ENCODE measurements around the gene PIGQ.

PIGQ gene

DNA sequence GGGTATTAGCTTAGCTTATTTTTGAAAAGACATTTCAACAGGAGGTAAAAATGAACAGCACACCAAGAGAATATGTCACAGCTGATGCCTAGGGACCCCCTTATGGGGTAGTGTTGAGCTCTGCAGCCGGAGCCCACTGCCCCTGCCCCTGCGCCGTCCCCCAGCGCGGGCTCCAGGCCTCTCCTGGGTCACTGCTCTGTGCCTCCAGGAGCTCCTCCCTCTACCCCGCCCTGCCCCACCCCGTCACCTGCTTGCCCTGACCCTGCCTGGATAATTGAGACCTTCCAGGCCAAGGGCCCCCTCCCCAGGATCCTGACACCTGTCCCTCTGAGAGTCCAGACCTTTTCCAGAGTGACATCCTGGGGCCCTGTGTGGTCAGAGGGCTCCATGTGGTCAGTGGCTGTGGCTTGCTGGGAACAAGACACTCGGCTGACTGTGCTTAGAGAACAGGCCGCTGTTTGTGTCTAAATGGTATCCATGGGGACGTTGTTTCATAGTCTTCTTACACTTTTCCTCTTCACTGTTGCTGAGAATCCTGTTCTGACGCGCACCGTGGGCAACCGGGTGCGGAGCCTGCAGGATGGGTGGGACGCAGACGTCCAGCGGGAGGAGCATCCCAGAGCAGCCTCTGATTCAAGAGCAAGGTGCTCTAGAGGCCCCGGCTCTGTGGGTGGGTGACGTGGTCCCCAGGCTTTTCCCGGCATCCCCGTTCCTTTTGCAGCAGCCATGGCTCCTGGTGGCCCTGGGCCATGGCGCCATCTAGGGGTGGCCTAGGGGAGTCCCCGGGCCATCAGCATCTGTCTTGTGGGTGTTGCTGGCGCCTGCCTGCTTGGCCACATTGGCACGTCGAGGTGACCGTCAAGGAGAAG is 41.0 kb downstream of the PIGQ start:
- DNase-seq, result no peak

GRCh38 chr16:615122-615521 is 45.4 kb downstream of the PIGQ start:
- DNase-seq, result no peak

DNA sequence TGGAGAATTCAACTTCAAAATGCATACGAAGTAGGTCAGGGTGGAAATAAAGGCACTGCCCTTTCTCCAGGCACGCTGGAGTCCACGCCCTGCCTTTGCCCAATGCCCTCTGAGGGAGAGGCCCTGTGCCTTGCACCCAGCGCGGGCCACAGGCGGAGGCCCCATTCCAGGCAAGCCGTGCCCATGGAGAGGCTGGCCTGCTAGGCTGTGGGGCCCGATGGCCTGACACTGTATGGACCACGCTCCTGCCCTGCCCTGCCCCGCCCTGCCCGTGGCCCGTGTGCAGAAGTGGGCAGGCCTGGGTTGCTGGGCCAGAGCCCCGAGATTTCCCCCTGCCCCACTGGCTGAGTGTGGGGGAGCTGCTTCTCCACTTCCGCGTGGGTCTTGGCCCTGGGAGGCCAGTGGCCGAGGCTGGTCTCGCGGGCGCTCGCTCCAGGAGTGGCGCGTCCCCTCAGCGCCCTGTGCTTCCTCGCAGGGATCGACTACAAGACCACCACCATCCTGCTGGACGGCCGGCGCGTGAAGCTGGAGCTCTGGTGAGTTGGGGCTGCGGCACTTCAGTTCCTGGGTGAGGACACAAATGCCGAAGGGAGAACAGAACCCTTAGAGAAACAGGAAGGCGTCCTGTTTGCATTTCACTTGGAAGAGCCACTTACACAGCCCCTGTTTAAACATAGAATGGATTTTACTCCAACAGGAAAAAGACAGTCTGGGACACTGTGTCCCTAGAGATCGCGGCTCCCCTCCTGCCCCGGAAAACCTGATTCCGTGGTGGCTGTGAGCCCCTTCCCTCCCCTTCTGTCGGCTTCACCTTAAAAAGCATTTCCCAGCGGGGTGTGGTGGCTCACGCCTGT is 47.2 kb downstream of the PIGQ start:
- no peak for DNase-seq

DNA sequence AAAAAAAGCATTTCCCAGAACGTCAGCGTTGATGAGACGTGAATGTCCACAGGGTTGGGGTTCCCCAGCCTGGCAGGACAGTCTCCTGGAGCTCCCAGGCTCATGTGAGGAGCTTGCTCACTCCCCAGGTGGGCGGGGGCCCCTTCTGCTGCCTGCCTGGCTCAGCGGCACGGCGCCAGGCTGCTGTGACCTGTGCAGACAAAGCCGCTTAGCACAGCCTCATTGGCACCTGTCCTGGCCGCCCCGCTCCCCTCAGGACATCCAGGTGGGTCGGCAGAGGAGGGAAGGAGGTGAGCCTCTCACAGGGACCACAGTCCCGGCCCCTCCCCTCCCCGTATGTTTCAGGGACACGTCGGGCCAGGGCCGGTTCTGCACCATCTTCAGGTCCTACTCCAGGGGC is 48.1 kb downstream of the PIGQ start:
- no peak for DNase-seq

GRCh38 chr16:619476-620100 is 49.8 kb downstream of the PIGQ start:
- no peak for DNase-seq

DNA sequence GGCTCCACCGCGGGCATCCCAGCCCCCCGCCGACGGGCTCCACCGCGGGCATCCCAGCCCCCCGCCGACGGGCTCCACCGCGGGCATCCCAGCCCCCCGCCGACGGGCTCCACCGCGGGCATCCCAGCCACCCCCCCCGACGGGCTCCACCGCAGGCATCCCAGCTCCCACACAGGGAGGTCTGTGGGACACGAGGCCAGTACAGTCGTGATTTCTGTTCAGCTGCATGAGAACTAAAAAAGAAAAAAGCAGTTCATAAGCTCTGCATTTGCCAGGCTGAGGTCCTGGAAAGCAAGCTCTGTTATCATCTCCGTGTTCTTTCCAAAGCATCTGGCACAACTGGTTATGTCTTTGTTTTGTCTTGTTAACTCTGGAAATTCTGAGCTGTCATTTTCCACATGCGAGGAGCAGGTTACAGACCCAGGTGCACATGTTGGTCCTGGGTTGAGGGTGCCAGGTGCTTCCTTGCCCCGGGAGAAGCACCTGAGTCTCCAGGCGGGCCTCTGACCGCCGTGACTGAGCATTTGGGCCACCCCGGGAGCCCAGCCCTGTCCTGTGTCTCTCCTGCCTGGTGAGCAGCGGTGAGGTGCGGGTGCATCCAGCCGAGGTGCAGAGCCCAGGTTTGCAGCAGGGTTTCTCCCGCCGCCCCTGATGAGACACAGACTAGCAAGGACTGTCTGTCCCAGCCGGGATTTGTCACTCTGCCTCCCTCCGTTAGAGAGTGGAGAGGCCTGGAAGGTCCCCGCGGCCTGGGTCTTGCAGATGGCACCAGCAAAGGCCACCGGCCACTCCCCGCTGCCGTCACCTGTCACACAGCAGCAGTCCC is 51.1 kb downstream of the PIGQ start:
- no peak for DNase-seq

DNA sequence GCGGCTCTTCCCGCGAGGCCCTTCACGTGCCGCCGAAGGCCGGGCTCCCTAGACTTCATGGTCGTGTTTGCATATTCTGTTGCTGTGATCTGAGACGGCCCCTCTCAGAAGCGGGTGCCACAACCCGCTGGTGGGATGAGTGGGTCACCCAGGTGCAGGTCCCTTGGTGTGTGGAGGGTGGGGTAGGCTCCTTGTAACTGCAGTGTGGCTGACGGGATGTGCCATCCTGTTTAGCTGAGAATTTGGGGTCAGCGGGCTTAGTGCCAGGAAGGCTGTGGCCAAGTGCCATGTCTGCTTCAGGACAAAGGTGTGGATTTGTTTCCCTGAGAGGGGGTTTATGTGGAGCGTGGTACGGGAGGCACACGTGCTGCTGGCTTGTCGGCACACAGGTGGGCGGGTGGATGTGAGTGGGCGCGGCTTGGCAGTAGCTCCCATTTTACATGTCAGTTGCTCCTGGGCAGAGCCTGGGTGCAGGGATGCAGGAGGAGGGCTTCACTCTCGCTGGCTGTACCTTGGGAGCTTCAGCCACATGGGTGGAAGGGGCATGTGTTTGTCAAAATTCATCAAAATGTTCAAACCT is 51.8 kb downstream of the PIGQ start:
- DNase-seq, result no peak

- no peak for DNase-seq
These were observed 53.1 kb downstream of the PIGQ start for GRCh38 chr16:622920-623280.

GRCh38 chr16:624526-625070 is 54.8 kb downstream of the PIGQ start:
- no peak for DNase-seq

- no peak for DNase-seq
These were observed 55.6 kb downstream of the PIGQ start for GRCh38 chr16:625117-625976.

- no peak for DNase-seq
These were observed 56.4 kb downstream of the PIGQ start for GRCh38 chr16:625977-626765.

DNA sequence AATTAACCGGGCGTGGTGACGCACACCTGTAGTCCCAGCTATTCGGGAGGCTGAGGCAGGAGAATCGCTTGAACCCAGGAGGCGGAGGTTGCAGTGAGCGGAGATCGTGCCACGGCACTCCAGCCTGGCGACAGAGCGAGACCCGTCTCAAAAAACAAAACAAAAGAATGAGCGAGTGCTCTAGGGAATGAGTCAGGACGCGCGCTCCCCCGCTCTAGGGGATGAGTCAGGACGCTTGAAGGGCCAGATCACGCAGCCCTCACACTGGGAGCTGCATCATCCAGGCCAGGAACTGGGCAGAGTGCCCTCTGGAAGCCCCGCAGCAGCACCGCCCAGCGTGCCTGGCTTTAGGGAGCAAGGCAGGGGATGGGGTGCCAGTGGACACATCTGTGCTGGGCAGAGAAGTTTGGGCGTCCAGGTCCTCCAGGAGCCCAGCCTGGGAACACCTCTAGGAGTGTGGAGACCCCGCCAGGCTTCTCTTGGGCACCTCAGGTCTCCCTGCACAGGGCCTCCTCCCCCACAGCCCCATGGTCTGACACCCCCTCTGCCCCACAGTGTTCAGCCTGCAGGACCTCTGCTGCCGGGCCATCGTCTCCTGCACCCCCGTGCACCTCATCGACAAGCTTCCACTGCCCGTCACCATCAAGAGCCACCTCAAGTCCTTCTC is 57.2 kb downstream of the PIGQ start:
- peak; percentile 91 for DNase-seq

DNA sequence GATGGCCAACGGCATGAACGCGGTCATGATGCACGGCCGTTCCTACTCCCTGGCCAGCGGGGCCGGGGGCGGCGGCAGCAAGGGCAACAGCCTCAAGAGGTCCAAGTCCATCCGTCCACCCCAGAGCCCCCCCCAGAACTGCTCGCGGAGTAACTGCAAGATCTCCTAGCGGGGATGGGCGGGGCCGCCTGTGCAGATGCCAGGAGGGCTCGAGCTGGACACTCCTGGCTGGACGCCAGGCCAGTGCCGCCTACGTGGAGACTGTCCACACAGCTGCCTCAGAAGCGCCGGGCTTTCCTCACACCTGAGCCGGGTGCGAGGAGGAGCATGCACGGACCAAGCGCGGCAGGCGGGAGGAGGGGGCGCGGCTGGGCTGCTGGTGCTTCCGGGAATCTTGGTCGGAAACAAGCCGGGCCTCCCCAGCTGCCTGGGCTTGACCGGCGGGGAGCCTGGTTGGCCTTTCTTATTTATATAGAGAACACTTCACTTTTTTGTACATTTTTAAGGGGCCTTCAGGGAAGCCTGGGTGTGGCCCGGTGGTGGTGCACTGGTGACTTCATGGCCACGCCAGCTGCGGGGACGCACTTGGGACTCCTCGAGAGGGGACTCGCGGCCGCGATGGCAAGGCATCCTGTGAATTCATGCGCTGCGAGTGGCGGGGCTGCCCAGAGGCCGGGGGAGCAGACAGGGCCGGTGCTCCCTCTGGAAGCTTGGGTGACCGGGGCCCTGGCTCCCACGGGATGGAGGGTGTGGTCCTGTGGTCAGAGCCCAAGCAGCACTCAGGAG is 57.9 kb downstream of the PIGQ start:
- no peak for DNase-seq

GRCh38 chr16:628321-629061 is 58.7 kb downstream of the PIGQ start:
- no peak for DNase-seq

DNA sequence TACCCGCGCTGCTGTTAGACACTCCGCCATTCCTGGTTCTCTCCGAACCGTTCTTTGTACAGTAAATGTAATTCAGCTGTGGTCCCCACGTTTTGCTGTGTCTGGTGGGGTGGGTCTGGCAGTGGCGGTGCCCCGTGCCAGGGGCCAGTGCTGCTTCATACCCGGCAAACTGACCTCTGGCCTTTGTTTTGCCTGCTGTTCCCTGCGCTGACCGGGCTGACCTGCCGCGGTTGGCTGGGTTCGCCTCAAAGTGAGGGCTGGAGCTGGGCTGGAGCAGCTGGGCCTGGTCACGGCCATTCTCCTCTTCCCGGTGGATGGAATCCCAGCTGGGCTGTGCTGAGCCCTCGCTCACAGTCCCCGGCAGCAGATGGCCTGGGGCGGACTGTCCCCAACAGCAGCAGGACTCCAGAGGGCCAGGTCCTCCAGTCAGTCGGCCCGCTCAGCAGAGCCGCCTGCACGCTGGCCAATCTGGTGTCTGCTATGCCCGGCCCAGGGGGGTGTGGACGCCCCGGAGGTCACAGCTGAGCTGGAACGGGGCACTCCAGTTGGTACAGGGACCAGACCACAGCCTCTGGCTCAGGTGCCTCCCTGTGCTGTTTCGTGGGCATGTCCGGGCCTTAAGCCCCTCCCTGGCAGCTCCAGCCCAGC is 59.5 kb downstream of the PIGQ start:
- no peak for DNase-seq

DNA sequence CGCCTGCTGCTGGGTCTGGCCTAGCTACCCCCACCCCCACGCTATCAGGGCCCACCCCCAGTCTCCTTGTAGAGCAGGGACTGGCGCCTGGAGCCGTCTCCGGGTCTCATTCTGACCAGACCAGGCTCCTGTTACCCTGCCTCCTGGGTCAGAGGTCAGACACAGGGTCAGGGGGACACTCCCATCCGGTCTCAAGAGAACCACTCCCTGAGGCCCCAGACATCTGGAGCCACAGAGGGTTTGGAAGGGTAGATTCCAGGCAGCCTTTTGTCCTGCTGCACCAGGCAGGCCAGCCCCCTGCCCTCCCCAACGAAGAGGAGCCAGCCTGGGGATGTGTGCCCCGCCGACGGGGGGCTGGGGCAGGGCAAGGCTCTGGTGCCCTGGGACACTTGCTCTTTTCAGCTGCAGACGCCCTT is 60.1 kb downstream of the PIGQ start:
- no peak for DNase-seq

DNA sequence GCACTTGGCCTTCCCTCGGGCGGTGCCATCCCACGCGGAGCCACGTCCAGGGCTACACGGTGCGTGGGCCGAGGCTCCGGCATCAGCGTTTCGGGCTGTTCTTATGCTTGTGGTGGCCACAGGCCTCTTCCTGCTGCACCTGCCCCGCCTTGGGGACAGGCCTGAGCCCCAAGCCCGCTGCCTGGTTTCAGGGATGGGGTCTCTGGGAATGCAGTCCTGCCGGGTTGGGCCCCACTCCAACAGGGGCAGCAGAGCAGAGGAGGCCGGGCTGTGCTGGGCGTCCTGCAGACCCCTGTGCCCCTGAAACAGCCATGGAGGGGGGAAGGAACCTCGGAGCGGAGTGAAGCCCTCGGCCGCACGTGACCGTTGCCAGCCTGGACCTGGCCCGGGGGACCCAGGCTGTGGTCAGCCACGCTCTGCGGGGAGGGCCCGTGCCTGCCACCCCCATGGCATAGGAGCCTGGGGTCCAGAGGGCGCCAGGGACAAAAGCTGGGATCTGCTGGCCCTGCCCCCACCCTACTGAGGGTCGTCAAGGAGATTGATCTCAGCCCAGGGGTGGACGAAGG is 60.6 kb downstream of the PIGQ start:
- no peak for DNase-seq

All from kidney glomerular epithelial cell (primary cell).